H9 (cell line): ENCODE data around the gene MRPL14. TPM values are rescaled to one million over a fixed set of nuclear protein-coding genes. Genes with fewer than 3 reads are reported as not detected.

Experiments
- DNase-seq: peaks from one replicate; pipeline ENCODE4 v3.0.0-alpha.2; 2017
- H2AFZ ChIP-seq: one replicate; pipeline ENCODE4 v1.6.1; 2013; ENCODE audit warnings: mild to moderate bottlenecking, low read length, control low read depth, moderate library complexity
- H2AK5ac ChIP-seq: 2 replicates; pipeline ENCODE4 v1.6.1; 2013; ENCODE audit warnings: low read length, control low read depth, mixed read lengths; ENCODE audit not compliant: insufficient read length
- H2BK120ac ChIP-seq: one replicate; pipeline ENCODE4 v1.6.1; 2013; ENCODE audit warnings: low read depth, mild to moderate bottlenecking, low read length, control low read depth, inconsistent platforms; ENCODE audit not compliant: poor library complexity, severe bottlenecking
- H2BK12ac ChIP-seq: 2 replicates; pipeline ENCODE4 v1.6.1; 2013; ENCODE audit warnings: low read length, control low read depth, mixed read lengths, low read depth; ENCODE audit not compliant: insufficient read length
- H2BK15ac ChIP-seq: 2 replicates; pipeline ENCODE4 v1.6.1; 2013; ENCODE audit warnings: low read depth, low read length, control low read depth
- H2BK20ac ChIP-seq: one replicate; pipeline ENCODE4 v1.6.1; 2013; ENCODE audit warnings: low read depth, mild to moderate bottlenecking, low read length, control low read depth, inconsistent platforms; ENCODE audit not compliant: poor library complexity, severe bottlenecking
- H2BK5ac ChIP-seq: 2 replicates; pipeline ENCODE4 v1.6.1; 2013; ENCODE audit warnings: low read length, control low read depth, mixed read lengths; ENCODE audit not compliant: insufficient read length
- H3K14ac ChIP-seq: 2 replicates; pipeline ENCODE4 v1.6.1; 2013; ENCODE audit warnings: low read length, control low read depth; ENCODE audit not compliant: insufficient read depth
- H3K18ac ChIP-seq: 2 replicates; pipeline ENCODE4 v1.6.1; 2013; ENCODE audit warnings: low read depth, mild to moderate bottlenecking, mixed read lengths, low read length, control low read depth; ENCODE audit not compliant: insufficient read length
- H3K23ac ChIP-seq: 2 replicates; pipeline ENCODE4 v1.6.1; 2013; ENCODE audit warnings: low read length, control low read depth, mixed read lengths, low read depth; ENCODE audit not compliant: insufficient read length
- H3K23me2 ChIP-seq: 2 replicates; pipeline ENCODE4 v1.6.1; 2013; ENCODE audit warnings: low read depth, mild to moderate bottlenecking, mixed read lengths, low read length, control low read depth; ENCODE audit not compliant: insufficient read length, poor library complexity, severe bottlenecking
- H3K27ac ChIP-seq: 2 replicates; pipeline ENCODE4 v1.5.1; 2013; ENCODE audit warnings: low read length, control low read depth, mixed read lengths, low read depth; ENCODE audit not compliant: insufficient read length
- H3K27me3 ChIP-seq: 2 replicates; pipeline ENCODE4 v1.6.1; 2013; ENCODE audit warnings: low read length, control low read depth, inconsistent platforms; ENCODE audit not compliant: insufficient read depth
- H3K4ac ChIP-seq: 2 replicates; pipeline ENCODE4 v1.6.1; 2013; ENCODE audit warnings: low read depth, mild to moderate bottlenecking, control low read depth, inconsistent platforms, low read length, moderate library complexity
- H3K4me1 ChIP-seq: 2 replicates; pipeline ENCODE4 v1.6.1; 2013; ENCODE audit warnings: low read length, control low read depth, inconsistent platforms; ENCODE audit not compliant: insufficient read depth
- H3K4me2 ChIP-seq: 2 replicates; pipeline ENCODE4 v1.6.1; 2013; ENCODE audit warnings: low read length, control low read depth, mixed read lengths; ENCODE audit not compliant: insufficient read length, insufficient read depth
- H3K56ac ChIP-seq: 2 replicates; pipeline ENCODE4 v1.6.1; 2013; ENCODE audit warnings: low read depth, mild to moderate bottlenecking, mixed read lengths, low read length, control low read depth; ENCODE audit not compliant: insufficient read length
- H3K79me1 ChIP-seq: 2 replicates; pipeline ENCODE4 v1.6.1; 2013; ENCODE audit warnings: low read depth, mild to moderate bottlenecking, moderate library complexity, low read length, control low read depth, inconsistent platforms; ENCODE audit not compliant: insufficient read depth, poor library complexity, severe bottlenecking
- H3K79me2 ChIP-seq: 2 replicates; pipeline ENCODE4 v1.6.1; 2013; ENCODE audit warnings: low read length, control low read depth, inconsistent platforms; ENCODE audit not compliant: insufficient read depth
- H3K9ac ChIP-seq: 2 replicates; pipeline ENCODE4 v1.6.1; 2013; ENCODE audit warnings: low read length, control low read depth, mixed read lengths; ENCODE audit not compliant: insufficient read length; ENCODE audit errors: extremely low read depth
- H3K9me3 ChIP-seq: one replicate; pipeline ENCODE4 v1.6.1; 2013; ENCODE audit warnings: low read depth, low read length, inconsistent platforms; ENCODE audit not compliant: control insufficient read depth
- H3T11ph ChIP-seq: one replicate; pipeline ENCODE4 v1.6.1; 2013; ENCODE audit warnings: mild to moderate bottlenecking, low read length, control low read depth, inconsistent platforms
- H4K20me1 ChIP-seq: one replicate; pipeline ENCODE4 v1.6.1; 2013; ENCODE audit not compliant: control insufficient read depth, insufficient read length, insufficient read depth
- H4K5ac ChIP-seq: 2 replicates; pipeline ENCODE4 v1.6.1; 2013; ENCODE audit warnings: low read depth, mild to moderate bottlenecking, mixed read lengths, low read length, control low read depth; ENCODE audit not compliant: insufficient read length
- H4K8ac ChIP-seq: replicated peaks from 2 replicates; pipeline ENCODE4 v1.6.1; 2013; ENCODE audit warnings: low read length, control low read depth, mixed read lengths, low read depth; ENCODE audit not compliant: insufficient read length
- H4K91ac ChIP-seq: 2 replicates; pipeline ENCODE4 v1.6.1; 2013; ENCODE audit warnings: low read depth, mild to moderate bottlenecking, moderate library complexity, mixed read lengths, low read length, control low read depth; ENCODE audit not compliant: insufficient read length
- H3K27ac Mint-ChIP-seq, 3 experiments: 2 replicates in 2 of 3; 3 replicates in 1 of 3; pipeline ENCODE4 v1.8.0; 2020 to 2021; ENCODE audit warnings: mixed read lengths in 3 of 3, mild to moderate bottlenecking in 1 of 3, moderate library complexity in 1 of 3
- H3K27me3 Mint-ChIP-seq: 2 replicates; pipeline ENCODE4 v1.8.0; 2021; ENCODE audit warnings: low read depth, mild to moderate bottlenecking, moderate library complexity, mixed read lengths
- H3K36me3 Mint-ChIP-seq, 3 experiments: 2 replicates in 2 of 3; 3 replicates in 1 of 3; pipeline ENCODE4 v1.8.0; 2020 to 2021; ENCODE audit warnings: low read depth in 3 of 3, mixed read lengths in 3 of 3; ENCODE audit not compliant: insufficient read depth in 1 of 3
- H3K4me1 Mint-ChIP-seq, 2 experiments: 2 replicates each; pipeline ENCODE4 v1.8.0; 2020; ENCODE audit warnings: mixed read lengths in 2 of 2
- H3K4me3 Mint-ChIP-seq, 2 experiments: 2 replicates in 1 of 2; 3 replicates in 1 of 2; pipeline ENCODE4 v1.8.0; 2020 to 2021; ENCODE audit warnings: mild to moderate bottlenecking in 2 of 2, mixed read lengths in 2 of 2, moderate library complexity in 1 of 2
- H3K9me3 Mint-ChIP-seq, 2 experiments: 2 replicates in 1 of 2; 3 replicates in 1 of 2; pipeline ENCODE4 v1.8.0; 2020; ENCODE audit warnings: mild to moderate bottlenecking in 2 of 2, mixed read lengths in 2 of 2, moderate library complexity in 1 of 2
- CTCF ChIP-seq: fragments of 200-600 bp; sonication (generic); conservative IDR thresholded peaks from 3 replicates; pipeline ENCODE4 v1.8.0; 2021; ENCODE audit warnings: antibody characterized with exemption, mild to moderate bottlenecking
- WGBS: extraction: QIAGEN DNeasy Blood & Tissue Kit; methylation state at CpG from one replicate; pipeline ENCODE4 v1.1.7; 2013; ENCODE audit warnings: missing lambda C conversion rate, low lambda C conversion rate, mixed read lengths; ENCODE audit not compliant: insufficient read length; ENCODE audit errors: extremely low coverage; 5-methylcytosine and 5-hydroxymethylcytosine counted together
- total RNA-seq: library from RNA; stranded (reverse); gene quantifications from 2 replicates; pipeline ENCODE4 v1.2.1, GENCODE V29; 2021

MRPL14 gene
- total RNA-seq, 1 experiment from 2014 or later = 80.1 TPM

GRCh38 chr6:44084231-44085014 is 42.8 kb downstream of the MRPL14 start:
- H3K9ac ChIP-seq = no peak overlapping the region
- no peak overlapping the region for H3K23ac ChIP-seq
- H4K20me1 ChIP-seq = no peaks in the 10 kb centered on the region
- no peak overlapping the region for H3T11ph ChIP-seq
- H3K27ac Mint-ChIP-seq = peak overlapping the region in 1 of 3 experiments; percentile 0; a peak in 1 of 7 replicates
- H3K18ac ChIP-seq = no peak overlapping the region
- no peak overlapping the region for H2BK15ac ChIP-seq
- H3K4me3 Mint-ChIP-seq = no peak overlapping the region
- H3K56ac ChIP-seq = no peak overlapping the region
- H3K4ac ChIP-seq = no peak overlapping the region
- H2BK20ac ChIP-seq = no peak overlapping the region
- H3K79me1 ChIP-seq = no peaks in the 10 kb centered on the region
- H2AFZ ChIP-seq = no peak overlapping the region
- H2BK120ac ChIP-seq = no peak overlapping the region
- no peak overlapping the region for H4K8ac ChIP-seq
- no peak overlapping the region for H2AK5ac ChIP-seq
- H3K79me2 ChIP-seq = no peaks in the 10 kb centered on the region
- peaks cover 6% of the 10 kb centered on the region; the same call in 1 of the 2 replicates for H3K4me1 ChIP-seq
- H4K5ac ChIP-seq = no peak overlapping the region
- no peak overlapping the region for H4K91ac ChIP-seq
- H3K9me3 ChIP-seq = no peaks in the 10 kb centered on the region
- TF ChIP-seq CTCF = no peak
- H3K27me3 Mint-ChIP-seq = no peaks in the 10 kb centered on the region
- H3K23me2 ChIP-seq = no peaks in the 10 kb centered on the region
- DNase-seq = no peak
- no peak overlapping the region for H2BK5ac ChIP-seq
- H3K36me3 Mint-ChIP-seq = peaks cover 0 to 2% (median 0%) of the 10 kb centered on the region in 3 experiments; a peak in 1 of 7 replicates
- no CpG with 5 or more reads among the region's 13 CpGs for WGBS
- H3K9me3 Mint-ChIP-seq = no peaks in the 10 kb centered on the region
- peaks cover 6 to 9% of the 10 kb centered on the region in 2 experiments for H3K4me1 Mint-ChIP-seq
- no peak overlapping the region for H3K14ac ChIP-seq
- H3K27ac ChIP-seq = no peak overlapping the region
- no peaks in the 10 kb centered on the region for H3K27me3 ChIP-seq
- no peak overlapping the region for H3K4me2 ChIP-seq
- no peak overlapping the region for H2BK12ac ChIP-seq
